22Rv1 (cell line): Measurements from ENCODE around the gene HSDL1.

ENCODE experiments used
- H3K27ac ChIP-seq: fragments of 450-650 bp; 2 replicates; pipeline ENCODE4 v1.5.1; 2017
- ZFX ChIP-seq: fragments of 450-650 bp; IDR thresholded peaks from 2 replicates; pipeline ENCODE4 v1.6.1; 2017; ENCODE audit warnings: antibody characterized with exemption, borderline replicate concordance
- TF ChIP-seq, protein P1 (sequence below): fragments of 450-650 bp; IDR thresholded peaks from 2 replicates; pipeline ENCODE4 v1.5.1; 2017; ENCODE audit warnings: mild to moderate bottlenecking

Gene HSDL1

GRCh38 chr16:84144859-84145639 lies at the start of gene HSDL1, which contains the start of gene DNAAF1:
Gene HSDL1 (minus strand): TSS chr16:84145177. CDS start chr16:84131321, 13,856 bp downstream.
Gene DNAAF1 (plus strand): TSS chr16:84145308. CDS start chr16:84145441, 133 bp downstream.
- TF ChIP-seq, protein P1, sequence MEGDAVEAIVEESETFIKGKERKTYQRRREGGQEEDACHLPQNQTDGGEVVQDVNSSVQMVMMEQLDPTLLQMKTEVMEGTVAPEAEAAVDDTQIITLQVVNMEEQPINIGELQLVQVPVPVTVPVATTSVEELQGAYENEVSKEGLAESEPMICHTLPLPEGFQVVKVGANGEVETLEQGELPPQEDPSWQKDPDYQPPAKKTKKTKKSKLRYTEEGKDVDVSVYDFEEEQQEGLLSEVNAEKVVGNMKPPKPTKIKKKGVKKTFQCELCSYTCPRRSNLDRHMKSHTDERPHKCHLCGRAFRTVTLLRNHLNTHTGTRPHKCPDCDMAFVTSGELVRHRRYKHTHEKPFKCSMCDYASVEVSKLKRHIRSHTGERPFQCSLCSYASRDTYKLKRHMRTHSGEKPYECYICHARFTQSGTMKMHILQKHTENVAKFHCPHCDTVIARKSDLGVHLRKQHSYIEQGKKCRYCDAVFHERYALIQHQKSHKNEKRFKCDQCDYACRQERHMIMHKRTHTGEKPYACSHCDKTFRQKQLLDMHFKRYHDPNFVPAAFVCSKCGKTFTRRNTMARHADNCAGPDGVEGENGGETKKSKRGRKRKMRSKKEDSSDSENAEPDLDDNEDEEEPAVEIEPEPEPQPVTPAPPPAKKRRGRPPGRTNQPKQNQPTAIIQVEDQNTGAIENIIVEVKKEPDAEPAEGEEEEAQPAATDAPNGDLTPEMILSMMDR: peak; percentile 27
- no peak for TF ChIP-seq ZFX
- H3K27ac ChIP-seq: peak within 1 kb of the TSS; percentile 50

DNA sequence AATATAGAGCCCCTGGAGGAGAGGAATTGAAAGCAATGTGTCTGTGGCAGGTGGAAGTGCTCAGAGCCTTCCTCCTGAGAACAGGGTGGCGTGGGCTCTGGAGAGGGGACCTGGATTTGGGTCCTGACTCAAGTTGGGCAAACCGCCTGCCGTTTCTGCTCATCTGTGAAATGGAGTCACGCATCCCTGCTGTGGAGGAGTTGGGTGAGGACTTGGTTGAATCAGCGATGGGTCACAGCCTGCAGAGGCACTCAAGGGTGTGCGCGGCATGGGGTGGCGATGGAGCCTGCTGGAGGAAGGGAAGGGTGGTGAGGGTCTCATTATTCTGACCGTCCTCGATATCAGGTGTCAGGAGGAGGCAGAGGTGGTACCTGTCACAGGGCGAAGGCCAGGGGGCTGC lies 49.0 kb upstream of the HSDL1 start:
- TF ChIP-seq ZFX: no peak
- TF ChIP-seq, protein P1: no peak
- no peak overlapping the region for H3K27ac ChIP-seq

GRCh38 chr16:84193480-84193879 lies 48.5 kb upstream of the HSDL1 start:
- no peak overlapping the region for H3K27ac ChIP-seq
- TF ChIP-seq, protein P1: no peak
- TF ChIP-seq ZFX: no peak

- no peak overlapping the region for H3K27ac ChIP-seq
Measured at GRCh38 chr16:84191466-84191865, 46.5 kb upstream of the HSDL1 start.

DNA sequence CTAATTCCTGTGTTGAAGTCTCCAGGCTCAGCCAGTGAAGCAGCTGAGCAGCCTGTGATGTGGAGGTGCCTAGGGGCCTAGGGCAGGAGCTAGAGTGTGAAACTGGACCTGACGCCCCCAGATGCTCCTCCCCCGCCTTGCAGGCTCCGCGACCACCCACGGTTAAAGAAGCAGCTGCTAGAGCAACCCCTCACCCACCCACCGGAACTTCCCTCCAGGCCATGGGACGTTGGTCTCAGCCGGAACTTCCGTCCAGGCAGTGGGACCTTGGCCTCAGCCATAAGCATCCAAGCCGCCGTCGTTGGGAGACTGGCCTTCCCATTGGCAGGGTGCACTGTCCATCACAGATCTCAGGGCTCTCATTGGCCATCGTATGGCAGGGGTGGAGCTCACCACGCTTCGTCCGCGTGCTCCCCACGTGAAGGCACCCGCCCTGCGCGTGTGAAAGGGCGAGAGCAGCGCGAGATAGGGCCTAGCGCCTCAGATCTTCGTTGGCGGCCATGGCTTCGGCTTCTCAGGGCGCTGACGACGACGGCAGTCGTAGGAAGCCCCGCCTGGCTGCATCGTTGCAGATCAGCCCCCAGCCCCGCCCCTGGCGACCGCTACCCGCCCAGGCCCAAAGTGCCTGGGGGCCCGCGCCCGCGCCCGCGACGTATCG lies 45.9 kb upstream of the HSDL1 start, which contains the start of gene ADAD2:
Gene ADAD2, plus strand, starts transcription at position 427 of the 658 bp plus-strand sequence. Its CDS starts 74 bp downstream, at position 501.
- no peak for TF ChIP-seq ZFX
- TF ChIP-seq, protein P1: no peak
- no peak within 1 kb of the TSS for H3K27ac ChIP-seq

More at GRCh38 chr16:84191466-84191865, 46.5 kb upstream of the HSDL1 start:
- TF ChIP-seq ZFX: no peak
- TF ChIP-seq, protein P1: no peak

DNA sequence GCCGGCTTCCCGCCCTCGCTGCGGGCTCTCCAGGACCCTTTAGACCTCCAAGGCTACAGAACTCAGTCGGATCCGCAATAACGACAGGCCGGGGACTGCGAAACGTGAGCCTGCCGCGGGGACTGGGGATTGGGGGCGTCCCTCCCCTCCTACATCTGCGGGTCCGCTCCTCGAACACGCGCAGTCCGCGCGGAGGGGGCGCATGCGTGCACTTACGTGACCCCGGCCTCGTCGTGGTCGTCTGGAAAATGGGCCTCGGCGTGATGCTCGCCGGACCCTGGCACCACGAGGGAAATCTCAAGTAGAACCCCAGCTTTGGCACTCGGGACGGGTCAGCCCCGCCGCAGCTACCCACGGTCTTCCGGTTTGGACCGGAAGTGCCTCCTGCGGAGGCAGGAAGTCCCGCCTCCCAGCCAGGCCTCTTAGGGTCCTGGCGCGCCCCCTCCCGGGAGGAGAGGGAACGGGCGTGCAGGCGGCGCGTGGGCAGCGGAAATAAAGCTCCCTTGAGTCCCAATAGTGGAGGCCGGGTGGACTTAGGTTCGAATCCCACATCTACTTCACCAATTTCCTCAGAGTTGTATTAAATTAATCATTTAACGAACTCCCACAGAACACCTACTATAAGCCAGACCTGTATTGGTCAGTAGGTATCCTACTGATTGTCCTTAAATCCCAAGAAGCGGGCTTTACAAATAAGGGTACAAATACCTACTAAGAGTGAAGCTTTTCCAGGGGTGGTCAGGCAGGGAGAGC lies 41.9 kb upstream of the HSDL1 start, which contains the start of gene TAF1C:
Gene TAF1C, minus strand, starts transcription at position 373 of the 753 bp plus-strand sequence. CDS start 2,069 bp downstream, outside the sequence.
- no peak for TF ChIP-seq ZFX
- TF ChIP-seq, protein P1: peak; percentile 97
- H3K27ac ChIP-seq: 0 out of 2 replicates have a peak within 1 kb of the TSS, but pooled peaks have one; percentile 30
